Hindlimb muscle (tissue), 1 donor: ENCODE results near the gene EP300. TPM values are rescaled to one million over a fixed set of nuclear protein-coding genes. Genes with fewer than 3 reads are reported as not detected.
"Not testable (repeated sequence)": the region's sequence is repeated elsewhere in the genome, so short reads cannot be mapped to it uniquely, and the experiment has no call there.

Experiments used
- DNase-seq: peaks from one replicate; pipeline ENCODE4 v3.0.0-alpha.2; 2013
- polyA plus RNA-seq: library from polyadenylated mRNA; unstranded; fragments of 120-200 nt; gene quantifications from one replicate; pipeline ENCODE4 v1.2.1, GENCODE V29; 2013; ENCODE audit not compliant: insufficient read length

Gene EP300
- polyA plus RNA-seq, 1 donor = 41.2 TPM

- no peak for DNase-seq
These were observed 6.5 kb upstream of the EP300 start for GRCh38 chr22:41085842-41086241.

GRCh38 chr22:41091132-41092022 lies 1.0 kb upstream of the EP300 start:
- DNase-seq = peak; percentile 98

- peak; percentile 34 for DNase-seq
These were observed 537 bp downstream of the EP300 start for GRCh38 chr22:41092847-41093411.

- no peak for DNase-seq
These were observed 1.7 kb downstream of the EP300 start for GRCh38 chr22:41094041-41094593.

- DNase-seq = no peak
These were observed 4.0 kb downstream of the EP300 start for GRCh38 chr22:41096391-41096790.

- no peak for DNase-seq
These were observed 4.4 kb downstream of the EP300 start for GRCh38 chr22:41096841-41097240.

GRCh38 chr22:41099036-41099435 lies 6.6 kb downstream of the EP300 start:
- no peak for DNase-seq

- DNase-seq = no peak
These were observed 14.0 kb downstream of the EP300 start for GRCh38 chr22:41106122-41106968.

GRCh38 chr22:41106969-41107325 lies 14.6 kb downstream of the EP300 start:
- not testable (repeated sequence) for DNase-seq

GRCh38 chr22:41110968-41111367 lies 18.6 kb downstream of the EP300 start:
- no peak for DNase-seq

- no peak for DNase-seq
These were observed 23.9 kb downstream of the EP300 start for GRCh38 chr22:41116342-41116741.

- DNase-seq = no peak
These were observed 25.0 kb downstream of the EP300 start for GRCh38 chr22:41117127-41117965.

- no peak for DNase-seq
These were observed 30.8 kb downstream of the EP300 start for GRCh38 chr22:41123151-41123550.

- DNase-seq = no peak
These were observed 31.7 kb downstream of the EP300 start for GRCh38 chr22:41124086-41124485.

- no peak for DNase-seq
These were observed 35.1 kb downstream of the EP300 start for GRCh38 chr22:41127451-41127850.

GRCh38 chr22:41128606-41129005 lies 36.2 kb downstream of the EP300 start:
- no peak for DNase-seq

- peak; percentile 18 for DNase-seq
These were observed 40.2 kb downstream of the EP300 start for GRCh38 chr22:41132550-41132949.

GRCh38 chr22:41140365-41140957 lies 48.1 kb downstream of the EP300 start:
- DNase-seq = no peak

GRCh38 chr22:41145921-41146320 lies 53.5 kb downstream of the EP300 start:
- not testable (repeated sequence) for DNase-seq

GRCh38 chr22:41146573-41146972 lies 54.2 kb downstream of the EP300 start:
- no peak for DNase-seq

- no peak for DNase-seq
These were observed 55.3 kb downstream of the EP300 start for GRCh38 chr22:41147722-41148121.

GRCh38 chr22:41152902-41153301 lies 60.5 kb downstream of the EP300 start:
- no peak for DNase-seq
